WERI-Rb-1 (cell line): ENCODE measurements around the gene DPF3.

Source experiments
- DNase-seq: peaks from one replicate; pipeline ENCODE4 v3.0.0-alpha.2; 2020
- H3K27ac ChIP-seq: fragments of 250-450 bp; sonication (Bioruptor Pico); 2 replicates; pipeline ENCODE4 v1.5.1; 2020; ENCODE audit warnings: mild to moderate bottlenecking, moderate library complexity
- H3K27me3 ChIP-seq: fragments of 250-450 bp; sonication (Bioruptor Pico); 2 replicates; pipeline ENCODE4 v1.5.1; 2021; ENCODE audit warnings: mild to moderate bottlenecking, low read depth, moderate library complexity; ENCODE audit not compliant: insufficient read depth, severe bottlenecking
- H3K36me3 ChIP-seq: fragments of 250-450 bp; sonication (Bioruptor Pico); 2 replicates; pipeline ENCODE4 v1.5.1; 2020; ENCODE audit warnings: mild to moderate bottlenecking, moderate library complexity
- H3K4me3 ChIP-seq: 2 replicates; pipeline ENCODE4 v1.5.1; 2011; ENCODE audit warnings: low read depth, mild to moderate bottlenecking, control low read depth, low read length
- H3K9me3 ChIP-seq: fragments of 250-450 bp; sonication (Bioruptor Pico); 2 replicates; pipeline ENCODE4 v1.5.1; 2021; ENCODE audit warnings: mild to moderate bottlenecking, moderate library complexity; ENCODE audit not compliant: severe bottlenecking
- TF ChIP-seq, protein P1 (sequence below): IDR thresholded peaks from 2 replicates; pipeline ENCODE4 v1.5.1; 2011; ENCODE audit warnings: low read depth, mild to moderate bottlenecking, control low read depth, inconsistent platforms, low read length

Gene DPF3

DNA sequence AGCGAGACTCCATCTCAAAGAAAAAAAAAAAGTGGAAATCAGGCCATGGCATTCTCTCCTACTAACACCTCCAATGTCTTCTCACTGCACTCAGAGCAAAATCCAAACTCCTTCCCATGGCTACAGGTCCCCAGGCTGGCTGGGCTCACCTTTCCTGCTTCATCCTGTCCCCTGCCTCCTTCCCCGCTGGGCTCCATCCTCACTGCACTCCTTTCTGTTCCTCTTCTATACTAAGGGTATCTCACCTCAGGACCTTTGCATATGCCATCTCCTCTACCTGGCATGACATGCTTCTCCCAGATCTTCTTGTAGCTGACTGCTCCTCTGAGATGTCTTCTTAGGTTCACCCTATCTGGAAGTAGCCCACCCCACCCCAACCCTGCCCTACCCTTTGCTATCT lies 111.1 kb downstream of the DPF3 start:
- no peaks in the 10 kb centered on the region for H3K36me3 ChIP-seq
- H3K9me3 ChIP-seq, result peaks cover under 1% of the 10 kb centered on the region
- TF ChIP-seq, protein P1, sequence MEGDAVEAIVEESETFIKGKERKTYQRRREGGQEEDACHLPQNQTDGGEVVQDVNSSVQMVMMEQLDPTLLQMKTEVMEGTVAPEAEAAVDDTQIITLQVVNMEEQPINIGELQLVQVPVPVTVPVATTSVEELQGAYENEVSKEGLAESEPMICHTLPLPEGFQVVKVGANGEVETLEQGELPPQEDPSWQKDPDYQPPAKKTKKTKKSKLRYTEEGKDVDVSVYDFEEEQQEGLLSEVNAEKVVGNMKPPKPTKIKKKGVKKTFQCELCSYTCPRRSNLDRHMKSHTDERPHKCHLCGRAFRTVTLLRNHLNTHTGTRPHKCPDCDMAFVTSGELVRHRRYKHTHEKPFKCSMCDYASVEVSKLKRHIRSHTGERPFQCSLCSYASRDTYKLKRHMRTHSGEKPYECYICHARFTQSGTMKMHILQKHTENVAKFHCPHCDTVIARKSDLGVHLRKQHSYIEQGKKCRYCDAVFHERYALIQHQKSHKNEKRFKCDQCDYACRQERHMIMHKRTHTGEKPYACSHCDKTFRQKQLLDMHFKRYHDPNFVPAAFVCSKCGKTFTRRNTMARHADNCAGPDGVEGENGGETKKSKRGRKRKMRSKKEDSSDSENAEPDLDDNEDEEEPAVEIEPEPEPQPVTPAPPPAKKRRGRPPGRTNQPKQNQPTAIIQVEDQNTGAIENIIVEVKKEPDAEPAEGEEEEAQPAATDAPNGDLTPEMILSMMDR, result no peak
- no peaks in the 10 kb centered on the region for H3K27me3 ChIP-seq
- no peak for DNase-seq
- H3K4me3 ChIP-seq, result no peak overlapping the region
- H3K27ac ChIP-seq, result no peak overlapping the region

DNA sequence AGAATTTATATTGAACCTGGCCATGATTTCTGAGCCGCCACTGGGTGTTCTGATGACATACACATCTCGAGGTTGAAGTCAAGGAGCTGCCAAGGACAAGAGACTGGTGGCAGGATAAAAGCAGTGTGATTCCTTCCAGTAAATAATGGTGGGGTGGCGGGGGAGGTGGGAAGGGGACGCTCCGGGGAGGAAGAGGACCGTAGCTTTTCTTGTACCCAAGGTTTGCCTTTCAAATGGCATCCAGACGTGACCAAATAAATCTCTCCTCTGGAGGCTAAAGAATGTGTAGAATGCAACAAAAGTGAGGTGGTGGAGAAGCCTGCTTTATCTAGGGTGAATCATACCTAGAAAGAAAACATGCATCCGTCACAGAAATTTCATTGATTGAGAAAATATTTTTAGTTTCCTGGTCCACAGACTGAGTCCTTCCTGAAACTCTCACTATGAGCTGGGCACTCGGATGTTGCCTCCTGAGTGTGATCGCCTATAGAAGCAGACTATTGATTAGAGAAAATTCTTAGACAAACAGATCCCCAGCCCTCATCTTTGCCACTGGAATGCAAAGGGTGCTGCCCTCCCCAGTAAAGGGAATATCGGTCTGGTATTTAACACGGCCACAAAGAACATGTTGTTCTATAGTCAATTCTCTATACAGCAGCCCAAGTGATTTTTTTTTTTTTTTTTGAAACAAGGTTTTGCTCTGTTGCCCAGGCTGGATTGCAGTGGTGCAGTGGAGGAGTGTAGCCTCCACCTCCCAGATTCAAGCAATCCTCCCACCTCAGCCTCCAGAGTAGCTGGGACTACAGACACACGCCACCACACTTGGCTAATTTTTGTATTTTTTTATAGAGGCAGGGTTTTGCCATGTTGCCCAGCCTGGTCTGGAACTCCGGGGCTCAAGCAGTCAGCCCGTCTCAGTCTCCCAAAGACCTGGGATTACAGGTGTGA lies 112.1 kb downstream of the DPF3 start:
- peaks cover 5% of the 10 kb centered on the region for H3K9me3 ChIP-seq
- H3K27me3 ChIP-seq, result no peaks in the 10 kb centered on the region
- no peak for DNase-seq
- no peak overlapping the region for H3K4me3 ChIP-seq
- no peak overlapping the region for H3K27ac ChIP-seq
- TF ChIP-seq, protein P1, result no peak
- no peaks in the 10 kb centered on the region for H3K36me3 ChIP-seq

DNA sequence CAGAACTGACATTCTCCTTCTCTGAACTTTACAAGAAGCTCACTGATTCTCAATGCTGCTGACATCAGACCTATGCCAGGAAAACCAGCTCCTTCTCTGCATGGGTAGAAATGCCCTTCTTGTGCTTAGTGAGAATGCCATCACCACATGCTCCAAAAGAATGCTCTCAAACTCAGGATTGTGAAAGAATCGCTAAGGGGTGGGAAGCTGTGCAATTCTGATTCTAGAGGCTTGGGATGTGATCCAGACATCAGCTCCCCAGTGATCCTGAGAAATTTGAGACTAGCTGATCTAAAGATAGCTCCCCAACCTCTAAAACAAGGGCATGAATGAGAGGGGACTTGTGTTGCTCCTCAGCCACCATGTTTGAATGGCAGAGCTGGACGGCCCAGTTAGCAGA lies 113.2 kb downstream of the DPF3 start:
- Histone ChIP-seq H3K4me3 (no peak overlapping the region), H3K36me3 (no peaks in the 10 kb centered on the region), H3K27ac (no peak overlapping the region), H3K27me3 (no peaks in the 10 kb centered on the region), H3K9me3 (peaks cover 5% of the 10 kb centered on the region)
- DNase-seq, result no peak
- TF ChIP-seq, protein P1, result no peak

DNA sequence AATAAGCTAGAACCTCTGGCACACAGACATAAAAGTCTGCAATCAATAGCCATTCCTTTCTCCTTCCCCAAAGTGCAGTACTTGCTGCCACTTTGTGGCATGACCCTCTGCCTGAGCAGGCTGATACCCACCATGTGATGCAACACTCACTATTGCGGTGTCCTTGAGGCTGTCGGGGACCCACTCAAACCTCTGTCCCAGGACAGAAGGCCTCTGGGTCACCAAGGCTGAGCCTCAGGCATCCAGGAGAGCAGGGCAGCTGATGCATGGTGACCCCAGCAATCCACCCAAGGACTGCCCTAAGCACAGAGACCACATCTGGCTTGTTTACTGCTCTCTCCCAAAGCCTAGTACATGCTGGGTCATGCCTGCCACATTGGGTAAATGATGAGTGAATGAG lies 114.2 kb downstream of the DPF3 start:
- no peak for DNase-seq
- Histone ChIP-seq H3K27me3 (no peaks in the 10 kb centered on the region), H3K36me3 (no peaks in the 10 kb centered on the region), H3K4me3 (no peak overlapping the region), H3K27ac (no peak overlapping the region), H3K9me3 (peaks cover 5% of the 10 kb centered on the region)
- TF ChIP-seq, protein P1, result no peak

DNA sequence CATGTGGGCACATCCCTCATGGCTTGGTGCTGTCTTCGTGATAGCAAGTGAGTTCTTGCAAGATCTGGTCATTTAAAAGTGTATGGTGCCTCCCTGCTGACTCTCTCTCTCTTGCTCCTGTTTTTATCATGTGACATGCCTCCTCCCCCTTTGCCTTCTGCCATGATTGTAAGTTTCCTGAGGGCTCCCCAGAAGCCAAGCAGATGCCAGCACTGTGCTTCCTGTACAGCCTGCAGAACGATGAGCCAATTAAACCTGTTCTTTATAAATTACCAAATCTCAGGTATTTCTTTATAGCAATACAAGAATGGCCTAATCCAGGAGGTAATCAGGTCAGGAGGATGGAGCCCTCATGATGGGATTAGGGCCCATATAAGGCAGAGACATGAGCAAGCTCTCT lies 116.3 kb downstream of the DPF3 start:
- Histone ChIP-seq H3K27me3 (no peaks in the 10 kb centered on the region), H3K4me3 (no peak overlapping the region), H3K36me3 (no peaks in the 10 kb centered on the region), H3K27ac (no peak overlapping the region), H3K9me3 (peaks cover 5% of the 10 kb centered on the region)
- TF ChIP-seq, protein P1, result no peak
- DNase-seq, result no peak
